GM19328 (cell line): ENCODE measurements around the gene SPIRE2.
"Not testable (repeated sequence)": the region's sequence is repeated elsewhere in the genome, so short reads cannot be mapped to it uniquely, and the experiment has no call there.

ENCODE experiments used
- ATAC-seq: cut with Tn5 transposase; IDR thresholded peaks from one replicate; pipeline ENCODE4 v1.9.1; 2021; ENCODE audit warnings: mild to moderate bottlenecking, moderate library complexity; ENCODE audit not compliant: unreplicated experiment

Gene SPIRE2, protein sequence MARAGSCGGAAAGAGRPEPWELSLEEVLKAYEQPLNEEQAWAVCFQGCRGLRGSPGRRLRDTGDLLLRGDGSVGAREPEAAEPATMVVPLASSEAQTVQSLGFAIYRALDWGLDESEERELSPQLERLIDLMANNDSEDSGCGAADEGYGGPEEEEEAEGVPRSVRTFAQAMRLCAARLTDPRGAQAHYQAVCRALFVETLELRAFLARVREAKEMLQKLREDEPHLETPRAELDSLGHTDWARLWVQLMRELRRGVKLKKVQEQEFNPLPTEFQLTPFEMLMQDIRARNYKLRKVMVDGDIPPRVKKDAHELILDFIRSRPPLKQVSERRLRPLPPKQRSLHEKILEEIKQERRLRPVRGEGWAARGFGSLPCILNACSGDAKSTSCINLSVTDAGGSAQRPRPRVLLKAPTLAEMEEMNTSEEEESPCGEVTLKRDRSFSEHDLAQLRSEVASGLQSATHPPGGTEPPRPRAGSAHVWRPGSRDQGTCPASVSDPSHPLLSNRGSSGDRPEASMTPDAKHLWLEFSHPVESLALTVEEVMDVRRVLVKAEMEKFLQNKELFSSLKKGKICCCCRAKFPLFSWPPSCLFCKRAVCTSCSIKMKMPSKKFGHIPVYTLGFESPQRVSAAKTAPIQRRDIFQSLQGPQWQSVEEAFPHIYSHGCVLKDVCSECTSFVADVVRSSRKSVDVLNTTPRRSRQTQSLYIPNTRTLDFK

GRCh38 chr16:89828199-89828869 is at the start of gene SPIRE2:
TSS of gene SPIRE2 (plus strand) at chr16:89828475. CDS start at chr16:89828551, 76 bp downstream.
- no peak for ATAC-seq

- ATAC-seq, result no peak
Observed at GRCh38 chr16:89779231-89779908, 48.9 kb upstream of the SPIRE2 start.

DNA sequence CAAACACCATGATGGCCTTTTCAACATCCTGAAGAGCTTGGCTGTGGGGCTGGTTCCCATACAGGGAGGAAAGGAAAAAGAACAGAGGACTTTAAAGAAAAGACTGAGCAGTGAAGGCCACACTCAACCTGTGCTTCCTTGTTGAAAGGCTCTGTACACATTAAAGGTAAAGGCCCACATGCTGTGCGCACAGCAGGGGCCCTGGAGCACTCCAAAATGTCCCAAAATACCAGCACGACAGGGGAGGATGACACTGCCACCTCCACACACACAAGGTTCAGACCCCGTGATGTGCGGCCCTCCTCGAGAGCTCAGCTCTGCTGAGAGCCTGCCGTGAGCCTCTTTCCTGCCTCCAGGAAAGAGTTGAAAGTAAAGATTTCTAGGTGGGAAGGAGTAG is 48.4 kb upstream of the SPIRE2 start:
- ATAC-seq, result no peak

- no peak for ATAC-seq
Observed at GRCh38 chr16:89782489-89782888, 45.8 kb upstream of the SPIRE2 start.

- not testable (repeated sequence) for ATAC-seq
Observed at GRCh38 chr16:89783952-89784351, 44.3 kb upstream of the SPIRE2 start.

DNA sequence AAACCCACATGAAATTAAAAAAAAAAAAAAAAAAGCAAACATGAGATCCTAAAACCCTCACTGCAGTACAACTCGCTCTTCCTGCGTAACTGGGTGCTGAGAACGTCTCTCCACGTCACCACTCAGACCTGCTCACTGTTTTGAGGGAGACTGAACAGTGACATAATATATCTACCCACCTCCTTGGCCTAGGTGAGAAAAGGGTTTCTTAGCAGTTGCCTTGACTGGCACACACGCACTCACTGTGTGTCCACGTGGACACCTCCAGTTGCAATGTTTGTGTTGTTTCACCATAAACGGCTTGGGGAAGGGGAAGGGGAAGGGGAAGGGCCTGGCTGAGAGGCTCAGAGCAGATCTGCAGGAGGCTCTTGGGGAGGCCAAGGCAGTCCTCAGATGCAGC is 43.9 kb upstream of the SPIRE2 start:
- ATAC-seq, result no peak

- ATAC-seq, result no peak
Observed at GRCh38 chr16:89785523-89786155, 42.6 kb upstream of the SPIRE2 start.

DNA sequence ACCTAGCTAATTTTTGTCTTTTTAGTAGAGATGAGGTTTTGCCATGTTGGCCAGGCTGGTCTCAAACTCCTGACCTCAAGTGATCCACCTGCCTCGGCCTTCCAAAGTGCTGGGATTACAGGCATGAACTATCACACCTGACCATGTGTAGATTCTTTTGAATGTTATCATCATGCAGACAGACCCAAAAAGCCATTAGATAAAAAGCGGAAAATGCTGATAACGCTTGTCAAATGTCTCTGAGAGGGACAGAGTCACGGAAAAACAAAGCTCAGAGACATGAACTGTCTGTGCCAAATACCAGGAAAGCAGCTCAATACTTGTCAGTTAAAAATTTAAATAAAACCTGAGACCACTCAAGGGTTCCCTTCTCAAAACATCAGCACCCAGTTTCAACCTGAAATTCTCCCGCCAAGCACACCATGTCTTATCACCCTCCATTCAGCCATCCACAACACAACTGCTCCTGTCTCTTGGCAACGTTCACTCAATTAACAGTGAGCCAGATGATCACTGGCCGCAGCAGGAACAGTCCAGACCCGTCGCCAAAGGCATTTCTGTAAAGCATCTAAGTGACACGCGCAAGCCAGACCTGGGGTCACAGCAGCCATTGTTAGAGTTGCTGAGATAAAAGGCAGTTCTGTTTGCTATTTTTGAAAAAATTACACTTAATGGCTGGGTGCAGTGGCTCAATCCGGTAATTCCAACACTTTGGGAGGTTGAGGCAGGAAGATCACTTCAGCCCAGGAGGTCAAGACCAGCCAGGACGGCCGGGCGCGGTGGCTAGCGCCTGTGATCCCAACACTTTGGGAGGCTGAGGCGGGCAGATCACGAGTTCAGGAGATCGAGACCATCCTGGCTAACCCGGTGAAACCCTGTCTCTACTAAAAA is 41.6 kb upstream of the SPIRE2 start:
- ATAC-seq, result no peak

- no peak for ATAC-seq
Observed at GRCh38 chr16:89787365-89787805, 40.9 kb upstream of the SPIRE2 start.

DNA sequence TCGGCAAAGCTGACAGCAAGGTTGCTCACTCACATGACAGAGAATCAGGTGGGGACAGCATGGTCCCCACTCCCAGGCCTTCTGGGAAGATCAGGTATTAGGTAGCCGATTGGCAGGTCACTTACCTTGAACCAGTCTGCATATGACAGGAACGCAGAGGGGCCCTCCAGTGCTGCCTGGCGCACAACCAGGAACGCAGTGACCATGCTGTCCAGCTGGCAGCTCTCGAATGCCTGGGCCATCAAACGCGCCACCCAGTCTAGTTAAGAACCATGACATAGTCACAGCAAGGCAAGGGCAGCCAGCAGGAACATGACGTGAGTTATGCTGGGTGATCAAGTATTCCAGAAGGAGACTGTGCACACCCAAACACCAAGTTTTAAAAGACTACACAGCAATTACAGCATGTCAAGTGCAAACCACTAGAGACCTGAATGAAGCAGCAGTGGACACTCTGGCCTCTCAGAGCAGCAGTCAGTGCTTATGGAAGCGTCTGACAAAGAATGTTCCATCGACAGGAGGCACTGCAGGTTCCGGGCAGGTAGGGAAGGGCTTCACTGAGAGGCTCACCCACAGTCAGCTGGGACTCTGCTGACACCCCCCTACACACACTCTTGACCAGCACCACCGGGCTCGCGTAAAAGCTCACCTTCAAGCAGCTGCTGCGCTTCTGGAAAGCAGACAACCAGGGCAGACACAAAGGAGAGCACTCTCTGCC is 36.8 kb upstream of the SPIRE2 start:
- ATAC-seq, result no peak

DNA sequence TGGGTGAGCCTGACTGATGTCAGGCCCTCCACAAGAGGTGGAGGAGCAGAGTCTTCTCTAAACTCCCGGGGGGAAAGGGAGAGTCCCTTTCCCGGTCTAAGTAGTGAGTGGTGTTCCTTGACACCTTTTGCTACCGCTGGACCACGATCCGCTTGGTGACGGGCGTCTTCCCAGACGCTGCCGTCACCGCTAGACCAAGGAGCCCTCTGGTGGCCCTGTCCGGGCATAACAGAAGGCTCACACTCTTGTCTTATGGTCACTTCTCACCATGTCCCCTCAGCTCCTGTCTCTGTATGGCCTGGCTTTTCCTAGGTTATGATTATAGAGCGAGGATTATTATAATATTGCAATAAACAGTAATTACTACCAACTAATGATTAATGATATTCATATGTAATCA is 35.2 kb upstream of the SPIRE2 start:
- not testable (repeated sequence) for ATAC-seq

DNA sequence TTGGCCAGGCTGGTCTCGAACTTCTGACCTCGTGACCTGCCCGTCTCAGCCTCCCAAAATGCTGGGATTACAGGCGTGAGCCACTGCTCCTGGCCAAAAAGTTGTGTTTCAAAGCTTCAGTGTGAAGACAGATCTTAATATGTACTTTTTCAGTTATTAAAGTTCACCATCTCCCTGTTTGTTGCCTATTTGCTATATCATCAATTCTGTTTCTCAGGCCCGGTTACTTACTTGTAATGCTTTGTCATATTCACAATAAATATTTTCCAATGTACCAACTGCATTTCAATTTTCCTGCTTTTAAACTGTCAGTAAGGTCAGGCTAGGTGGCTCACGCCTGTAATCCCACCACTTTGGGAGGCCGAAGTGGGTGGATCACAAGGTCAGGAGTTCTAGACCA is 34.3 kb upstream of the SPIRE2 start:
- no peak for ATAC-seq

DNA sequence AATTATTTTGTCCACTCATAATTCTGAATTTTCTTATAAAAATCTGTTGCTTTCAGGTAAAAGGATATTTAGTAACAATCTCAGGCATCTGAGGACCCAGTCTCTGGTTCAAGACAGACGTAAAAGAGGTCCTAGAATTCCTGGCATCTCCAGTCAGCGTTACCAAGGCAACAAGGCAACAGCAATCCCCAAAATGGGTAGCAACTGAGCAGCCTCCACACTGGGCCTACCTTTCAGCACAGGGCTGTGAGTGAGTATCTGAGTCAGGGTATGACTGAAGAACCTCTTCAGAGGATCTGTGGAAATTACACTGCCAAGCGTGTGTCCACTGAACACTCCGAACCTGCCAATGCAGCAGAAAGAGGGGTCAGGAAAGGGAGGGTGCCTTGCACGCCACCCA is 32.6 kb upstream of the SPIRE2 start:
- ATAC-seq, result no peak

DNA sequence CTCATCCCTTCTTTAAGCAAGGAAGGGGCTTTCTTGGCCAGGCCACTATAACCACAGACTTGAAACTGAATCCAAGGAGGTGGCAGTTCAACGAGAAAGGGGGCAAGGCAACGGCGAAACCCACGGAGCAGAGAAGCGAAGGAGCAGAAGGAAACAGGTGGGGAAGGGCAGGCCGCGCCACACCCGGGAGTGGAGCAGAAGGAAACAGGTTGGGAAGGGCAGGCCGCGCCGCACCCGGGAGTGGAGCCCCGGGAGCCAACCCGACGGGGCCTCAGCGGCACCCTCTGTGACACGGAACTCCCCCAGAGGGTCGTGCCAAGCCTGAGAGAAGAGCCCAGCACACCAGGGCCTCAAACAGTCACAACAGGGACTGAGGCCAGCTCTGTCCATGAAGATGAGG is 32.2 kb upstream of the SPIRE2 start:
- no peak for ATAC-seq

GRCh38 chr16:89798126-89798525 is 30.1 kb upstream of the SPIRE2 start:
- no peak for ATAC-seq

DNA sequence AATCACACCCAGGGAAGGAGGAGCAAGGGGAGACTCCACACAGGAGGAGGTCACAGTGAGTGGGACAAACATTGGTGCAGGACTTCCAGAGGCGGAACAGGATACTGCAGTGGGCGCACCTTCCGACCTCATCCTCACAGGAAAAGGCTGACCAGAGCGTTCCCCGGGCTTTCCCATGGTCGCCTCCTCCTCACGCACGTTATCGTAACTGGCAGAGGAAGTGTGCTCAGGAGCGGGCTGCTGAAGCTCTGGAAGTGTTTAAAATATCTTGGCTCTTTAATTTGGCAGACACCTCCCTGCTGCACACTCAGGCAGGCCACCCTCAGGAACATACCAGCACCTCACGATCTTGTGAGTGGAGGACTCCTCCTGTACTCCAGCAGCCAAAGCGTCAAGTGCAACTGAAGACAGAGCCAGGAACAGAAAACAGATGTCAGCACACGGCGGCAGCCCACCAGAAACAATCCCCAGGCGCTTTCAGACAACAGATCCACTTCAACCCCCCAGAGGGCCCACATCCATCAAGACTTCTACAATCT is 29.4 kb upstream of the SPIRE2 start:
- no peak for ATAC-seq

DNA sequence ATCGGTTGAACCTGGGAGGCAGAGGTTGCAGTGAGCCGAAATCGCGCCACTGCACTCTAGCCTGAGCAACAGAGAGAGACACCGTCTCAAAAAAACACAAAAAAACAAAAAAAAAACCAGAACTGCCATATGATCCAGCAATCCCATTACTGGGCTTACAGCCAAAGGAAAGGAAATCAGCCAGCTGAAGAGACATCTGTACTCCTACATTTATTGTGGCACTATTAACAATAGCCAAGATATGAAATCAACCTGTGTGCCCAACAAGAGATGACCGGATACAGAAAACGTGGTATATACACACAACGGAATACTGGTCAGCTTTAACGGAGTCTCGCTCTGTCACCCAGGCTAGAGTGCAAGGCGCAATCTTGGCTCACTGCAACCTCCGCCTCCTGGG is 26.5 kb upstream of the SPIRE2 start:
- no peak for ATAC-seq

GRCh38 chr16:89805136-89805905 is 23.0 kb upstream of the SPIRE2 start:
- ATAC-seq, result no peak
